HUES48 (cell line): ENCODE data around the gene ITPRIP.

ENCODE experiments used
- H3K27ac ChIP-seq: one replicate; pipeline ENCODE4 v1.7.0; 2013; ENCODE audit warnings: low read depth, low read length, inconsistent platforms
- H3K27me3 ChIP-seq: 2 replicates; pipeline ENCODE4 v1.6.1; 2013; ENCODE audit warnings: mild to moderate bottlenecking, low read length; ENCODE audit not compliant: control insufficient read depth, insufficient read depth
- H3K36me3 ChIP-seq: 2 replicates; pipeline ENCODE4 v1.6.1; 2013; ENCODE audit warnings: low read length; ENCODE audit not compliant: control insufficient read depth, insufficient read depth
- H3K4me1 ChIP-seq: 2 replicates; pipeline ENCODE4 v1.6.1; 2013; ENCODE audit warnings: mild to moderate bottlenecking, low read length; ENCODE audit not compliant: control insufficient read depth, insufficient read depth
- H3K4me3 ChIP-seq: 2 replicates; pipeline ENCODE4 v1.5.1; 2013; ENCODE audit warnings: mild to moderate bottlenecking, low read depth, low read length
- H3K9ac ChIP-seq: 2 replicates; pipeline ENCODE4 v1.6.1; 2013; ENCODE audit warnings: mild to moderate bottlenecking, low read depth, low read length, moderate library complexity
- H3K9me3 ChIP-seq: 2 replicates; pipeline ENCODE4 v1.6.1; 2013; ENCODE audit warnings: low read length; ENCODE audit not compliant: control insufficient read depth, insufficient read depth

The ITPRIP gene

DNA sequence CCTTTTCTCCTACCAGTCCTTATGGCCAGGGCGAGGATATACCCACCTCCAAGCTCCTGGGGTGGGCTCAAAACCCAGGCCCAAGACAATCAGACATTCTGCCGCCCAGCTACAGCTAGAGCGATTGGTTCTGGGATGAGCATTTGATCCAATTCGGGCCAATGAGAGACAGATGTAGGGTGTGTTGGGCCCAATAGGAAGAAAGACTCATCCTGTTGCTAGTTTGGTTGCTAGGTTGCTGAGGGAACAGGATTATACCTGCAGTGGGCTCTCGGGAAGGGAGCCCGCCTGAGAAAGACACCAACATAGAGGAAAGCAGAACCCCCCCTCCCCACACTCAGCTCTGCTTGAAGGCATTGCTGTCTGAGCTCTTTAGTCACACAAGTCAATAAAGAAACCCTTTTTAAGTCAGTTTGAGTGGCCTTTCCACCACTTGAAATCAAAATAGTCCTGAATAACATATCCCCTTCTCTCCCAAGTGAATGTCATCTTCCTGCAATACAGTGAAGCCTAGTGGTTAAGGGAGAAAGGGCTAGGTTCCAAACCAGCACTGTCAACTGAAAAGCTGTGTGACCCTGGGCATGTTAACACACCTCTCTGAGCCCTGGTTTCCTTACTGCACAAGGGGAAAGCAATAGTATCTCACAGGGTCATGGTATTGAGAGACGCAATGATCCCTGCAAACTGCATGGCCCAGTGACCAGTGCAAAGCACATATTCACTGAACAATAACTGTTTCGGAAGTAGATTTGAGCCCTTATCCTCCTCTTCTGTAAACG is 21.8 kb downstream of the ITPRIP start:
- no peaks in the 10 kb centered on the region for H3K9me3 ChIP-seq
- H3K27me3 ChIP-seq, result no peaks in the 10 kb centered on the region
- H3K36me3 ChIP-seq, result peaks cover 37% of the 10 kb centered on the region
- H3K27ac ChIP-seq, result no peak overlapping the region
- peaks cover 27% of the 10 kb centered on the region for H3K4me1 ChIP-seq
- no peak overlapping the region for H3K4me3 ChIP-seq
- no peak overlapping the region for H3K9ac ChIP-seq

- no peak overlapping the region for H3K9ac ChIP-seq
- peaks cover 27% of the 10 kb centered on the region for H3K4me1 ChIP-seq
- no peaks in the 10 kb centered on the region for H3K9me3 ChIP-seq
- no peaks in the 10 kb centered on the region for H3K27me3 ChIP-seq
- no peak overlapping the region for H3K27ac ChIP-seq
- H3K36me3 ChIP-seq, result peaks cover 46% of the 10 kb centered on the region
- no peak overlapping the region for H3K4me3 ChIP-seq
Measured at GRCh38 chr10:104315486-104315921, 22.8 kb downstream of the ITPRIP start.

- no peak overlapping the region for H3K9ac ChIP-seq
- H3K27me3 ChIP-seq, result no peaks in the 10 kb centered on the region
- H3K4me1 ChIP-seq, result peaks cover 23% of the 10 kb centered on the region
- H3K36me3 ChIP-seq, result peaks cover 49% of the 10 kb centered on the region
- H3K27ac ChIP-seq, result no peak overlapping the region
- H3K4me3 ChIP-seq, result no peak overlapping the region
- H3K9me3 ChIP-seq, result no peaks in the 10 kb centered on the region
Measured at GRCh38 chr10:104314591-104315485, 23.4 kb downstream of the ITPRIP start.

GRCh38 chr10:104311184-104311720 is 27.0 kb downstream of the ITPRIP start:
- Histone ChIP-seq H3K4me3 (no peak overlapping the region), H3K9me3 (no peaks in the 10 kb centered on the region), H3K4me1 (no peaks in the 10 kb centered on the region), H3K9ac (no peak overlapping the region), H3K27me3 (no peaks in the 10 kb centered on the region), H3K36me3 (peaks cover 49% of the 10 kb centered on the region), H3K27ac (no peak overlapping the region)

- Histone ChIP-seq H3K27me3 (no peaks in the 10 kb centered on the region), H3K36me3 (peaks cover 41% of the 10 kb centered on the region), H3K4me1 (0 out of 2 replicates have a peak, but pooled peaks cover 3% of the 10 kb centered on the region), H3K4me3 (no peak overlapping the region), H3K9ac (no peak overlapping the region), H3K9me3 (no peaks in the 10 kb centered on the region), H3K27ac (no peak overlapping the region)
Measured at GRCh38 chr10:104309980-104310978, 28.0 kb downstream of the ITPRIP start.

- H3K9me3 ChIP-seq, result peaks cover 7% of the 10 kb centered on the region; the same call in 1 of the 2 replicates
- no peaks in the 10 kb centered on the region for H3K27me3 ChIP-seq
- no peak overlapping the region for H3K4me3 ChIP-seq
- H3K9ac ChIP-seq, result no peak overlapping the region
- peaks cover 23% of the 10 kb centered on the region for H3K36me3 ChIP-seq
- 0 out of 2 replicates have a peak, but pooled peaks cover 3% of the 10 kb centered on the region for H3K4me1 ChIP-seq
- no peak overlapping the region for H3K27ac ChIP-seq
Measured at GRCh38 chr10:104308439-104308903, 29.8 kb downstream of the ITPRIP start.

DNA sequence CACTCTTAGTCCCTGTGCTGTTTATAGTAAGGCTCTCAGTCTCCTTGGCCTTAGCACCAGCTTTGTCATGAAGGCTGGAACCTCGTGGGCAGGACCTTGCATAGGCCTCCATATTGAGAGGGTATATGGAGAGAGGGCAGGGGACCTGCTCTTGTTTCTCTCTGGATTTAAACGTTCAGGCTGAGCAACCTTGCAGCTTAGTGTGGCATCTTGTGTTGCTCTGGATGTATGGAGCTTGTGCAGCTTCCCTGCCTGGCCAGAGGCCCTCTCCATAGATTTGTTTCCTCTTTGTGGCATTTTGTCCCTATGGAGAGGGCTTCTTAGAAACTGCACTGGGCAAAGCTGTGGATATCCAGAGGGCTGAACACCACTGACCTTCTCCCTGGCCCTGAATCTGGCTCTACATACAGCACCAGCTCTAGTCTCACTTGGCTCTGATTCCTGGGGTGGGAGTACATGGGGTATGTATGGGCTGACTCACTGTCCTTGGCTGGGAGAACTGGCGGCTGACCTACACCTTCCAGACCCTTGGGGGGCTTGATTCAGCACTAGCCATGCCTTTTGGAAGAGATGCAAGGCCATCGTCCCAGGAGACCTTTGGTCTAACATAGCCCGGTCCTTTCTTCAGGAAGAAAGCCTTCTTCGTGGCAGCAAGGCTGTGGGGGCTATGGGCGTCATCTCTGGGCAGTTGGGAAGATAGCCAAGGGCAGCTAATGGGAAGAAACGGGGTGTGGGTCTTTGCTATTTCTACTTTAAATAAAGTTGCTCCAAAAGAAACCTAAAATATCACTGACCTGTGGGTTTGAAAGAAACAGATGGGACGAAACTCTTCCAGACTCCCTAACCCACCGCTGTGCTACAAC is 30.5 kb downstream of the ITPRIP start:
- H3K27me3 ChIP-seq, result no peaks in the 10 kb centered on the region
- H3K4me1 ChIP-seq, result 0 out of 2 replicates have a peak, but pooled peaks cover 3% of the 10 kb centered on the region
- no peak overlapping the region for H3K4me3 ChIP-seq
- no peak overlapping the region for H3K9ac ChIP-seq
- no peak overlapping the region for H3K27ac ChIP-seq
- peaks cover 17% of the 10 kb centered on the region for H3K36me3 ChIP-seq
- H3K9me3 ChIP-seq, result peaks cover 11% of the 10 kb centered on the region; the same call in 1 of the 2 replicates

GRCh38 chr10:104306897-104307296 is 31.4 kb downstream of the ITPRIP start:
- no peak overlapping the region for H3K27ac ChIP-seq

DNA sequence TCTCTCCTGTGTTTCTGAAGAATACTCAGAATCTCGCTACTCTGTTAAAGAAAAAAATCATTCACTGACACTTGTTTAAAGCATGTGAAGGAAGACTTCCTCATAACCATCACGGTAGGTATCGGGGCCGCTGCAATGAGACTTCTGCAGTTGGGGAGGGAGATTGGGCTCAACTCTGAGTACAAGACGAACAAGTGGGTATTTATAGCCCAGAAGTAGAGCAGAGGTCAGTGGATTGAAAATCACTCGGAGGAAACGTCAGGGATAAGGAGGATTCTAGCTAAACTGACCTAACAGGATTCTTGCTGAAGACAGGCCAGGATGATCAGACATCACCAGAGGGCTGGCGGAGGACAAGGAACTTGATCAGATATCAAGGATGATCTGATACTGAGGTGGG is 33.3 kb downstream of the ITPRIP start:
- no peaks in the 10 kb centered on the region for H3K27me3 ChIP-seq
- H3K9me3 ChIP-seq, result peaks cover 11% of the 10 kb centered on the region; the same call in 1 of the 2 replicates
- H3K9ac ChIP-seq, result no peak overlapping the region
- H3K27ac ChIP-seq, result no peak overlapping the region
- 0 out of 2 replicates have a peak, but pooled peaks cover 3% of the 10 kb centered on the region for H3K4me1 ChIP-seq
- no peaks in the 10 kb centered on the region for H3K36me3 ChIP-seq
- H3K4me3 ChIP-seq, result no peak overlapping the region

More at GRCh38 chr10:104306897-104307296, 31.4 kb downstream of the ITPRIP start:
- H3K4me3 ChIP-seq, result no peak overlapping the region
- peaks cover 12% of the 10 kb centered on the region; the same call in 1 of the 2 replicates for H3K36me3 ChIP-seq
- no peak overlapping the region for H3K9ac ChIP-seq
- H3K27me3 ChIP-seq, result no peaks in the 10 kb centered on the region
- 0 out of 2 replicates have a peak, but pooled peaks cover 3% of the 10 kb centered on the region for H3K4me1 ChIP-seq
- H3K9me3 ChIP-seq, result peaks cover 11% of the 10 kb centered on the region; the same call in 1 of the 2 replicates
